NOMO-1 treated with DMSO at 0.1 percent for 48 hours (cell line): Measurements from ENCODE around the gene CD9.
"Not testable (repeated sequence)": the region's sequence is repeated elsewhere in the genome, so short reads cannot be mapped to it uniquely, and the experiment has no call there.

Experiments used
- DNase-seq: peaks from one replicate; lab custom pipeline; 2025; ENCODE audit not compliant: unreplicated experiment; lab: John Stamatoyannopoulos, UW

Gene CD9

DNA sequence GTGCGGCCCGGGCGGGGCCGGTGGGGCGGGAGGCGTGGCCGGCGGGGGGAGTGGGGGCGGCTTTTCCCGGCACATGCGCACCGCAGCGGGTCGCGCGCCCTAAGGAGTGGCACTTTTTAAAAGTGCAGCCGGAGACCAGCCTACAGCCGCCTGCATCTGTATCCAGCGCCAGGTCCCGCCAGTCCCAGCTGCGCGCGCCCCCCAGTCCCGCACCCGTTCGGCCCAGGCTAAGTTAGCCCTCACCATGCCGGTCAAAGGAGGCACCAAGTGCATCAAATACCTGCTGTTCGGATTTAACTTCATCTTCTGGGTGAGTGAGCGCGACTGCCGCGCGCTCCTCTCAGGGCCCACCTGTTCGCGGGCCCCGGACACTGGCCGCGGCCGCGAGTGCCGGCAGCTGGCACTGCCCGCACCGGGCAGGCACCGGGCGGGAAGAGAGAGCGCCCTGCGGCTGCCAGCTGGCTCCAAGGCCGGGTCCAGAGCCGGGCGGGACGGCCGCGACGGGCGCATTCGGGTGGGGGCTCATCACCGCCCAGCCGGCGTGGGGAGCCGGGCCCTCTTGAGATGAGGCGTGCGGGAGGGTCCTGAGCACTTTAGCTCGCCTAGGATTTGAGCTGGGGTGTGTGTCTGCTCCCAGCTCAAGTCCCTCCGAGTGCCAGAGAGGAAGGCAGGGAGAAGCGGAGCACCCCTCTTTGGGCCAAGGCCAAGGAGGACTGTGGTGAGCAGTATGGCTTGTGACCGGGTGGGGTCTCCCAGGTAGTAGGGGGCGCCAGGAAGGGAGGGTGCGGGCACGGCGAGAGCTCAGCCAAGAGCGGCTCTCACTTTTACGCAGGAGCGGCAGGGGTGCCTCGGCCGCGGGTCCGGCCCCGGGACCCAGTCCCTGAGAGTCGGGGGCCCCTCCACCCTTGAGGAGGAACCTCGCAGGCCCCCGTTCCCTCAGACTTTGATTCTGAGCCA lies at the start of gene CD9:
Gene CD9 (plus strand): TSS at position 145 of the 957 bp plus-strand sequence. CDS start 100 bp downstream, at position 245.
- DNase-seq: no peak

DNA sequence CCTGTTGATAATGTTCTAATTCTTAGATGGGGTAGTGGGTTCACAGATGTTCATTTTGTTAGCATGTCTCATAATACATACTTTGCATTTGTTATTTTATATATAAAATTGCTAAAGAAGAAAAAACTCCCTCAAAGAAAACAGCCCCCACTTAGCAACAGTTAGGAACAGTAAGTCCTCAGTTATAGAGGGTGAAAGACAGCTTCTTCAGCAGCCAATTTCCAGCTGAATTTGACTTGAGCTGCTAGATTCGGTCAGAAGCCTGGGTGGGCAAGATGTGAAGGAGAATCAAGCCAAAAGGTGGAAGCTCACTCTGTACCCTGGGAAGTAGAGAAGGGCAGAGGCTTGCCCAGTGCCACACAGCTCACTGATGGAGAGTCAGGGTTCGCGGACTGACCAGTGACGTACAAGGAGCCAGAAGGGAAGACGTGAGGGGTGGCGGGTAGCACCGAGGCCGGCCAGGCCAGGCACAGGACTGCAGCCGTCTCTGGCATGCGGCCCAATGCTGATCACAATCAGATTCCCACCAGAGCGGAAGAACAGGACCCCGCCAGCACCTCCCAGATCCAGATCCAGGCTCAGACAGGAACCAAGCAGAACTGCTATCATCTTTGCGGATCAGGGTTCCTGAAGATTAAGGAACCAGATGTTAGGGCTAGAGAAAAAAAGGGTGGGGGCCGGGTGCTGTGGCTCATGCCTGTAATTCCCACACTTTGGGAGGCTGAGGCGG lies 45.3 kb upstream of the CD9 start:
- no peak for DNase-seq

GRCh38 chr12:6157482-6157881 lies 42.7 kb upstream of the CD9 start:
- DNase-seq: no peak

DNA sequence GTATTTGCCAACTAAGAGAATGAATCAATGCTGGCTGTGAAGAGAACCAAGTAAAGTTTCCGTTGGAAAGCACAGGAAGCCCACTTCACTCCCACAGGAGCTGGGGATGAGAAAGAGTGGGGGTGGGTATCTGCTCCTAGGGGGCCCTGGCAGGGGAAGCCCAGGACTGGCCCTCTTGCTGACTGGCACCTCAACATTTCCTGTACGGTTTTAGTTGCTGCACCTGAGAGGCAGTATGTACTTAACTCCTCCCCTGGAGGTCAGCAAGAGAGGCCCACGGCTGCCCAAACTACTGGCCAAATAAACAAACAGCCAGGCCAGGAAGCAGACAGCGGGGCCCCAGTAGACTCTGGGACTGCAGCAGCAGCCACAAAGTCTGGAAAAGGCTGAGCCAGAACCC lies 41.9 kb upstream of the CD9 start:
- DNase-seq: no peak

GRCh38 chr12:6158749-6159148 lies 41.5 kb upstream of the CD9 start:
- no peak for DNase-seq

DNA sequence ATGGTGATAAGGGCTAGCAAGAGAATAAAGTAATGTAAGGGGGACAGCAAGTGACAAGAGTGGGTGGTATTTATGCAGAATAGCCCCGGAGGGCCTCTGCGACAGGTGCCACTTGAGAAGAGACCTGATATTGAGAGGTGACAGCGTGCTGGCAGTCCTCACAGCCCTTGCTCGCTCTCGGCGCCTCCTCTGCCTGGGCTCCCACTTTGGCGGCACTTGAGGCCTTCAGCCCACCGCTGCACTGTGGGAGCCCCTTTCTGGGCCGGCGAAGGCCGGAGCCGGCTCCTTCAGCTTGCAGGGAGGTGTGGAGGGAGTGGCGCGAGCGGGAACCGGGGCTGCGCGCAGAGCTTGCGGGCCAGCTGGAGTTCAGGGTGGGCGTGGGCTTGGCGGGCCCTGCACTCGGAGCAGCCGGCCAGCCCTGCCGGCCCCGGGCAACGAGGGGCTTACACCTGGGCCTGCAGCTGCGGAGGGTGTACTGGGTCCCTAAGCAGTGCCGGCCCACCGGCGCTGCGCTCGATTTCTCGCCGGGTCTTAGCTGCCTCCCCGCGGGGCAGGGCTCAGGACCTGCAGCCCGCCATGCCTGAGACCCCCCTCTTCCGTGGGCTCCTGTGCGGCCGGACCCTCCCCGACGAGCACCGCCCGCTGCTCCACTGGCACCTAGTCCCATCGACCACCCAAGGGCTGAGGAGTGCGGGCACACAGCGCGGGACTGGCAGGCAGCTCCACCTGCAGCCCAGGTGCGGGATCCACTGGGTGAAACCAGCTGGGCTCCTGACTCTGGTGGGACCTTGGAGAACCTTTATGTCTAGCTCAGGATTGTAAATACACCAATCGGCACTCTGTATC lies 40.8 kb upstream of the CD9 start:
- DNase-seq: not testable (repeated sequence)

DNA sequence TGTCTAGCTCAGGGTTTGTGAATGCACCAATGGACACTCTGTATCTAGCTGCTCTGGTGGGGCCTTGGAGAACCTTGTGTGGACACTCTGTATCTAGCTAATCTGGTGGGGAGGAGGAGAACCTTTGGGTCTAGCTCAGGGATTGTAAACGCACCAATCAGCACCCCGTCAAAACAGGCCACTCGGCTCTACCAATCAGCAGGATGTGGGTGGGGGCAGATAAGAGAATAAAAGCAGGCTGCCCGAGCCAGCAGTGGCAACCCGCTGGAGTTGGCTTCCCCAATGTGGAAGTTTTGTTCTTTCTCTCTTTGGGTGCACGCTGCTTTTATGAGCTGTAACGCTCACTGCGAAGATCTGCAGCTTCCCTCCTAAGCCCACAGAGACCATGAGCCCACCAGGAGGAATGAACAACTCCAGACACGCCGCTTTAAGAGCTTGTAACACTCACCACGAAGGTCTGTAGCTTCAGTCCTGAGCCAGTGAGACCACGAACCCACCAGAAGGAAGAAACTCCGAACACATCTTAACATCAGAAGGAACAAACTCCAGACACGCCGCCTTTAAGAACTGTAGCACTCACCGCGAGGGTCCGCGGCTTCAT lies 40.1 kb upstream of the CD9 start:
- DNase-seq: not testable (repeated sequence)

DNA sequence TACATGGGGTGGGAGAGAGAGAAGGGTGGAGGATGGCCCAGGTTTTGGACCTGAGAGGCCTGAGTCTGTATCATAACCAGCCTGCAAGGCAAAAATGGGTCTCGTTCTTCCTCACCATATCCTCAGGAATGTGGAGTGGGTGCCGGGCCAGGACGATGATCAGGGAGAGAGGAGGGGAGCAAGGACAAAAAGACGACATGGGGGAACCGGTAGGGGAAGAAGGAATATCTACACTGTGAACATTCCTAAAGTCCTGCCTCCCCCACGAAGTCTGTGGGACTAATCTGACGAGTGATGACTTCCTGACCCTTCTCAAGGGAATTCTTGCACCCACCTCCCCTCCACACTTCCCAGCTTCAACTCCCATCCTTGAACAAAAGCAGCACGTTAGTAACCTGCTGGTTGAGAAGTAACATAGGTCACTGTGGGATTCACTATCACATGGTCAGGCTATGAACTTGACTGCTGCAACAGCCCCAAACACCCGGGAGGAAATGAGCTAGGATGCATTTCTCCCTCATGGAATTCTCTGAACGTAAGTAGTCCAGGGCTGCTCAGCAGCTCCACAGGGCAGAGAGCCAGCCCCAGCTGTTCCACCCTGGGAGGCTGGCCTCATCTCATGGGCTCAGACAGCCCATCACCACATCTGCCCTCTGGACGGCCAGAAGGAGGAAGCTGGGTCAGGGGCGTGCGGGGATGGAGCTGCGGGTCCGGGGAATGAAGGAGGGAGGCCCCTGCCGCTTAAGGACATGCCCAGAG lies 38.9 kb upstream of the CD9 start:
- no peak for DNase-seq

GRCh38 chr12:6163416-6164060 lies 36.7 kb upstream of the CD9 start:
- no peak for DNase-seq

GRCh38 chr12:6165395-6165794 lies 34.8 kb upstream of the CD9 start:
- DNase-seq: no peak

DNA sequence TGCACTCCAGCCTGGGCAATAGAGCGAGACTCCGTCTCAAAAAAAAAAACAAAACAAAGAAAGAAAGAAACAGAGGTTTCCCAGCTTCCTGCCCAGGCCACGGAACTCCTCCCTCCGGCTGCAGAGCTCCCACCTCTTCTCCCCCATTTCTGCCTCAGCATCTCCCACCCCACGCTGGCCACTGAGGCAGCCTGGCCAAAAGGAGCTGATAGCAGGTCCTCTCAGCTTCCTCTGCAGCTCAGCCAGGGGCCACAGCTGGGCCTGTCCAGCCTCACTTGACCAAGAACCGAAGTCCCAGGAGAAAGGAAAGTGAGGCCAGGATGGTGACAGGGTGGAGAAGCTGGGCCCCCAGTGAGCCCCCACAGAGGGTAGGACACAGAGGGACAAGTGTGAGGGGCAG lies 33.4 kb upstream of the CD9 start:
- no peak for DNase-seq

GRCh38 chr12:6167327-6168280 lies 32.6 kb upstream of the CD9 start:
- DNase-seq: peak; percentile 94

DNA sequence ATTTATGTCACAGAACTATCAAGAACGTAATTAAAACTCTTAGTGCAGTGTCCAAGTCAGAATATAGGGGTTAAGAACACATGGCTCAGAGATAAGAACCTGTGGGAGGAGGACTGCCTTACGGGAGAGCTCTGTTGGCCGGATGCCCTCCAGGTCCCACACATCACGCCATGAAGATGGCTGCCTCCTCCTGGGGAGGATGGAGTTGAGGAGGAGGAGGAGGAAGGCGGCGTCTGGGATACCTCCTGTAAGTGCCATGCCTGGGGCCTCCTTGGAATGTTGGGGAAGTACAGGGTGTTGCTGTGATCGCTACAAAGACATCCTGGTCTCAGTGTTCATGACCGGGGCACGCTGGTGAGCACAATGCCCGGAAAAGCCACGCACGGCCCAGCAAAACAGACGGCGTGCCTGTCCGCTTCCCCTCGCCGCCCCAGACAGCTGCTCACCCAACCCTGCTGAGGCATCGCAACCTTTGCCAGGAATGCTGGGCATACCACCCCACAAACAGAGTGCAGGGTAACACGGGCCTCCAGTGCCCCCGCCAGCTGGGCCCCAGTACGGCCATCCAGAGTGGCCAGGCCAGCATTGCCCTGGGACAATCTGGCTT lies 28.7 kb upstream of the CD9 start:
- DNase-seq: no peak

GRCh38 chr12:6172086-6172485 lies 28.1 kb upstream of the CD9 start:
- DNase-seq: no peak

DNA sequence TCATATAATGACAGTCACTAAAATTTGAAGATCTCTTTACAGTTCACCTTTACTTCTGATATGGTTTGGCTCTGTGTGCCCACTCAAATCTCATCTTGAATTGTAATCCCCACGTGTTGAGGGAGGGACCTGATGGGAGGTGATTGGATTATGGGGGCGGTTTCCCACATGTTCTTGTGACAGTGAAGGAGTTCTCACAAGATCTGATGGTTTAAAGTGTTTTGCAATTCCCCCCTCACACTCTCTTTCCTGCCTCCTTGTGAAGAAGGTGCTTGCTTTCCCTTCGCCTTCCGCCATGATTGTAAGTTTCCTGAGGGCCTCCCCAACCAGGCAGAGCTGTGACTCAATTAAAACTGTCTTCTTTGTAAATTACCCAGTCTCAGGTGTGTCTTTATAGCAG lies 27.3 kb upstream of the CD9 start:
- no peak for DNase-seq

GRCh38 chr12:6177642-6178358 lies 22.4 kb upstream of the CD9 start:
- no peak for DNase-seq

DNA sequence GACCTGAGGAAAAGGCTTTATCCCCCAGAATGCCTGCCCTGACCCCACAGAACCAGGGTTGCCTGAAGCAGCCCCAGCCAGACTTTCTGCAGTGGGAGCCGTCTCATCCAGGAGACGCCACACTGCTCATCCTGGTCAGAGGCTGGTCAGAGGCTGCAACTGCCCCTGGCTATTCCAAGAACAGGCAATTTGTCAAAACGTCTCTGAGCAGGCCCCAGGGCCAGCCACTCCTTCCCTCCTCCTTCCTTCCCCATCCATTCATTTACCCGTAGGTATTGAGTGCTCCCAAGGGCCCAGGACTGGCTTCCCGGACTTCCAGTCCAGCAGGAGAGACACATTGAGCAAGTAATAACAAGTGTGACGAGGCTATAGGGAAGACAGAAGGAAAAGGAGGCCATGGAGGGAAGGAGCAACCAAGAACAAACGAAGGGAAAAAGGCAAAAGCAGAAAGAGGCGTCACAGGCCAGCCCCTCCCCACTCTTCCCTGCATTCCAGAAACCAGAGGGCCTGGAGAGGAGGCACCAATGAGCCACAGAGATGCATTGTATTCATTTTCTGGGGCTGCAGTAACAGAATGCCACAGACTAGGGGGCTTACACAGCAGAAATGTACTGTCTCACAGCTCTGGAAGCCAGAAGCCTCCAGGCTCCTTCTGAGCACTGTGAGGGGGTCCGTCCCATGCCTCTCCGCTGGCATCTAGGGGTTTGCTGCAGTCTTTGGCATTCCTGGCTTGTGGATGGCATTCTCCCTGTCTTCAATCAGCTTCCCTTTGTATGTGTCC lies 21.0 kb upstream of the CD9 start:
- DNase-seq: no peak
